Left lung (tissue), 10 donors: Measurements from ENCODE around the gene SMIM36. TPM values are rescaled to one million over a fixed set of nuclear protein-coding genes. Genes with fewer than 3 reads are reported as not detected.

Source experiments
- ATAC-seq: fragments of 200-7000 bp; cut with Tn5 transposase; one replicate; pipeline ENCODE4 v1.9.1; 2020; ENCODE audit warnings: moderate library complexity
- DNase-seq, 4 donors: peaks; one replicate each; pipeline ENCODE4 v3.0.0-alpha.2; 2013 to 2020
- H3K27ac ChIP-seq, 2 donors: fragments of 200-600 bp; sonication (generic) in 1 of 2; one replicate each; pipeline versions ENCODE4 v1.5.0 to v1.8.0; 2020 to 2021
- H3K27me3 ChIP-seq, 2 donors: fragments of 200-600 bp; sonication (generic) in 1 of 2; one replicate each; pipeline versions ENCODE4 v1.5.0 to v1.8.0; 2020 to 2021
- H3K36me3 ChIP-seq, 2 donors: fragments of 200-600 bp; sonication (generic) in 1 of 2; one replicate each; pipeline versions ENCODE4 v1.5.0 to v1.8.0; 2020 to 2021
- H3K4me1 ChIP-seq, 2 donors: fragments of 200-600 bp; one replicate each; pipeline ENCODE4 v1.8.0; 2021
- H3K4me3 ChIP-seq, 2 donors: fragments of 200-600 bp; sonication (generic) in 1 of 2; one replicate each; pipeline versions ENCODE4 v1.5.0 to v1.8.0; 2020 to 2021; ENCODE audit warnings: mild to moderate bottlenecking in 1 of 2
- H3K9me3 ChIP-seq, 2 donors: fragments of 200-600 bp; sonication (generic) in 1 of 2; one replicate each; pipeline versions ENCODE4 v1.5.0 to v1.8.0; 2020 to 2021
- CTCF ChIP-seq, 2 donors: fragments of 200-600 bp; sonication (generic) in 1 of 2; IDR thresholded peaks; one replicate each; pipeline versions ENCODE4 v1.5.0 to v1.8.0; 2021; ENCODE audit warnings: antibody characterized with exemption in 2 of 2
- intact Hi-C, 2 donors: fragments of 100-400 bp; cut with DNase I; formaldehyde crosslinking; loops; one replicate each; pipeline versions ENCODE4 v1.11.2 to v1.14.2; 2022
- polyA plus RNA-seq, 6 donors: library from polyadenylated mRNA; unstranded; fragments of 120-200 nt; gene quantifications; one replicate each; pipeline ENCODE4 v1.2.1, GENCODE V29; 2013; ENCODE audit not compliant: insufficient read length in 6 of 6
- total RNA-seq, 2 donors: library from RNA; stranded (reverse); fragmentation: NEBNext Ultra II Directional; extraction: Animal tissue kit (Norgen Biotek cat#: 25700); gene quantifications; one replicate each; pipeline ENCODE4 v1.2.1, GENCODE V29; 2021
- donor health status: DM: no; HTN: yes; CAD: no.
- donor health status: DM: no; HTN: no; CAD: no.

The SMIM36 gene
- total and polyA plus RNA-seq, 8 donors = 0.11 to 0.28 (median 0.26) TPM; not detected in 2

DNA sequence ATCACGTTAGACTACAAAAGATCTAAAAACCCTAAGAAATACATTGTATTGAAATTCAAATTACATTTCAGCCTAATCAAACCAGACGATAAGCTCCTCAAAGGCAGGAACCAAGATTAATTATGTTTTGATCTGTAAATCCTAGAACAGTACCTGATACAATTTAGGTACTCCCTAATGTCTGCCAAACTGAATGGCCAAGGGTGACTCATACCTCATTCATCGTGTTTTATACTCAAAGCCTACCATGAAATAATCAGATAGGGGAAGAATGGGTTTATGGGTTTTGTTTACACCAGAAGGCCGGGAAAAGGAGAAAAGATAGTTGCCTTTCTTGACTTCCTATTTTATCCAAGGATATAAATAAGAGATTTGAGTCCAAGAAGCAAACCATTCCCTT lies 108.9 kb downstream of the SMIM36 start:
- no peak for DNase-seq
- no peak overlapping the region for H3K27ac ChIP-seq
- no peak for ATAC-seq
- H3K36me3 ChIP-seq = peaks cover 0 to 47% of the 10 kb centered on the region in 2 donors
- H3K9me3 ChIP-seq = no peaks in the 10 kb centered on the region
- intact Hi-C loops = no loop called here
- H3K4me1 ChIP-seq = no peaks in the 10 kb centered on the region
- no peak overlapping the region for H3K4me3 ChIP-seq
- no peak for TF ChIP-seq CTCF (IDR thresholded peaks at IDR 0.05)
- H3K27me3 ChIP-seq = no peaks in the 10 kb centered on the region

Other genes starting within 250 kb of the SMIM36 start
- gene HLF, start 246.5 kb downstream of the SMIM36 start, total RNA-seq = 1 to 10 TPM; 4.4 to 9.9 TPM
- gene HLF, start 246.5 kb downstream of the SMIM36 start, polyA plus RNA-seq = 1 to 10 TPM; 3.0 to 5.6 (median 4.8) TPM
- 10 to 100 TPM; 19.0 to 23.2 TPM for gene MMD, start 89.6 kb downstream of the SMIM36 start, total RNA-seq
- gene MMD, start 89.6 kb downstream of the SMIM36 start, polyA plus RNA-seq = 10 to 100 TPM; 21.3 to 29.7 (median 26.0) TPM
- 100 to 1,000 TPM in 1 of 2 donors, 10 to 100 TPM in 1; 63.1 to 164 TPM for gene TMEM100, start 211.4 kb upstream of the SMIM36 start, total RNA-seq
- 10 to 100 TPM; 18.6 to 44.7 (median 29.8) TPM for gene TMEM100, start 211.4 kb upstream of the SMIM36 start, polyA plus RNA-seq
- gene PCTP, start 239.6 kb upstream of the SMIM36 start, total RNA-seq = 10 to 100 TPM; 22.9 to 23.6 TPM
- 10 to 100 TPM; 19.0 to 24.2 (median 20.9) TPM for gene PCTP, start 239.6 kb upstream of the SMIM36 start, polyA plus RNA-seq